Amniotic stem cell (primary cell): ENCODE results near the gene OR2T29.
"Not testable (repeated sequence)": the region's sequence is repeated elsewhere in the genome, so short reads cannot be mapped to it uniquely, and the experiment has no call there.

Experiments used
- DNase-seq: peaks from one replicate; lab custom pipeline; 2025; lab: John Stamatoyannopoulos, UW

OR2T29 gene, protein sequence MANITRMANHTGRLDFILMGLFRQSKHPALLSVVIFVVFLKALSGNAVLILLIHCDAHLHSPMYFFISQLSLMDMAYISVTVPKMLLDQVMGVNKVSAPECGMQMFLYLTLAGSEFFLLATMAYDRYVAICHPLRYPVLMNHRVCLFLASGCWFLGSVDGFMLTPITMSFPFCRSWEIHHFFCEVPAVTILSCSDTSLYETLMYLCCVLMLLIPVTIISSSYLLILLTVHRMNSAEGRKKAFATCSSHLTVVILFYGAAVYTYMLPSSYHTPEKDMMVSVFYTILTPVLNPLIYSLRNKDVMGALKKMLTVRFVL

GRCh38 chr1:248562672-248563071 is at the start of gene OR2T29:
OR2T29 (minus strand) TSS chr1:248562772; CDS start chr1:248559491, 3,281 bp downstream.
- DNase-seq: not testable (repeated sequence)

GRCh38 chr1:248611883-248612414 is 49.4 kb upstream of the OR2T29 start:
- no peak for DNase-seq

DNA sequence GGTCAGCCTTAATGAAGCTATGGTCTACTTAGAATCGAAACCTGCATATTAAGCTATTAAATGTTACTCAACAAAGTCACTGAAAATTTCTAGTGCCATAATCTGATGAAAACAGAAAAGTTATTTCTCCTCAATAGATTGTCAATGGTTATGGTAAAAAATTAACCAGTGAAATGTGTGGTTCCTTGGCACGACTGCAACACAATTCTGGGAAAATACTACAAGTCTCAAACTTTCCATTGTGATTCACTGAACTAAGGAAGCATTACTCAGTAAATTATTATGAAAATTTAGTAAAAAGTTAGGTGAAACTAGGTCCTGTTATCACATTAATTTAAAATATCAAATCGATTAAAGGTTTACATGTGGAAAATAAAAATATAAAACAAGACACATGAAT is 47.7 kb upstream of the OR2T29 start:
- no peak for DNase-seq

DNA sequence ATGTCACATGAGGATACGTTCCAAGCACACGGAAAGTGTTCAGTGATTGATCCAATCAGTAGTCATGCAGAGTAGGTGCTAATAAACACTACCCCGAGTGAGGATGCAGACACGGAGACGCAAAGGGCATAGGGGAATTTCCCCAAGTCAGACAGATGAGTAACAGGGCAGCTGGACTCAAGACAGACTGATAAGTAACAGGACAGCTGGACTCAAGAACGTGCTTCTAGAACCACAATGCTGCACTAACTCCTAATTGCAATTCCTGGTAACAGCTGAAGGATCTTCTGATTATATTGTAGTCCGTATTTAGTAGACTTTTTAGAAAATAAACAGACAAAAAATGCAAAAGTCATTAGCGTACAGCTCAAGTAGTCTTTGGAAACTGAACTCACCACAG is 36.8 kb upstream of the OR2T29 start:
- no peak for DNase-seq

DNA sequence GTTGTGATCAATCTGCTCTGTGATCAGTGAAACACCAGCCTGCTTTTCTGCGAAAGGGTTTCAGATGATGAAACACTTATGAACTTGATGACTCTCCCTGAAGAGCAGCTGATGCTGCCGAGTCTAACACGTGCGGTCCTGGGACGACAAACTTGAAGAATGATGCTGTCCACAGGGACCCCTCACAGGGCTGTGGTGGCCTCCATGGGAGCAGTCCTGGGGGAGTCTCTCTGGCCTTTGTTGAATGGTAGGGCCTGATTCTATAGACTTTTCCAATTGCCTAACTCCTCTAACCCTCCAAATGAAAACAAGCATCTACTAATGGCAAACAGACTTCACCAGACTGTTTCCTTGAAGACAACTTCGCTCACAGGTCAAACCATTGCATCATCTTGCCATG is 35.0 kb upstream of the OR2T29 start, which contains the start of gene OR2T10:
Gene OR2T10, minus strand, starts transcription at position 112 of the 400 bp plus-strand sequence. CDS start 3,932 bp downstream, outside the sequence.
- DNase-seq: no peak

GRCh38 chr1:248596615-248597014 is 34.0 kb upstream of the OR2T29 start:
- no peak for DNase-seq

DNA sequence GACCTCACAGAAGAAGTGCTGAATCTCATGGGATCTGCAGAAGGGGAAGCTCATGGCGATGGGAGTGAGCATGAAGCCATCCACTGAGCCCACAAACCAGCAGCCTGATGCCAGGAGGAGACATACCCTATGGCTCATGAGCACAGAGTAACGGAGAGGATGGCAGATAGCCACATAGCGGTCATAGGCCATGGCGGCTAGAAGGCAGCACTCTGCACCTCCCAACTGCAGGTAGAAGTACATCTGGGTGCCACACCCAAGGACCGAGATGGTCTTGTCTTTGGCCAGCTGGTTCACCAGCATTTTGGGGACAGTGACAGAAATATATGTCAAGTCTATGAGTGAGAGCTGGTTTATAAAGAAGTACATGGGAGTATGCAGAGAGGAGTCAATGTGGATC is 30.7 kb upstream of the OR2T29 start:
- DNase-seq: no peak

DNA sequence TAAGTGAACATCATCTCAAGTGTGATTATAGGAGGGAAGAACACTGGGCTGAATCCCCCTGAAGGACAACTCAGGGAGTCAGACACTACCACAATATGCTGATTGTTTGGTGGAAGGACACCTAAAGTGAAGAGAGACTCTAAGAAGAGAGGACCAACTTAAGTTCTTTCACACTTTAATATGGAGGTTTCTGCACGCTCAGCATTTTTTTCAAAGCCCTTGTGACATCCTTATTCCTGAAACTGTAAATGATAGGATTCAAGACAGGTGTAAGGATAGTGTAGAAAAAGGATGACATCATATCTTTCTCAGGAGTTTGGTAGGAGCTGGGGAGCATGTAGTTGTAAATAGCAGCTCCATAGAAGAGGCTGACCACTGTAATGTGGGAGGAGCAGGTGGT is 30.1 kb upstream of the OR2T29 start:
- DNase-seq: no peak

GRCh38 chr1:248590055-248590454 is 27.5 kb upstream of the OR2T29 start:
- no peak for DNase-seq

DNA sequence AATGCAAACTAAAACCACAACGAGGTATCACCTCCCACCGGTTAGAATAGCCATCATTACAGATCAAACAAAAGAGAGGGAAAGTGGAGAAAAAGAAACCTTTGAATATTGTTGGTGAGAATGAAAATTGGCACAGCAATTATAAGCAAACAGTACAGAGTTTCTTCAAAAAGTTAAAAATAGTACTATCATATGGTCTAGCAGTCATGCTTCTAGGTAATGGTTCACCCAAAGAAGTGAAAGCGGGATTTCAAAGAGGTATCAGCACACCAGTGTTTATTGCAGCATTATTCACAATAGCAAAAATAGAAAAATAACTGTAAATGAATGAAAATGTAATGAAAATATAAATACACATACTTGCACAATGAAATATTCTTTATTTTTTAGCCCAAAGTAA is 26.8 kb upstream of the OR2T29 start:
- DNase-seq: no peak

- no peak for DNase-seq
These were observed 22.7 kb upstream of the OR2T29 start for GRCh38 chr1:248585266-248585665.

DNA sequence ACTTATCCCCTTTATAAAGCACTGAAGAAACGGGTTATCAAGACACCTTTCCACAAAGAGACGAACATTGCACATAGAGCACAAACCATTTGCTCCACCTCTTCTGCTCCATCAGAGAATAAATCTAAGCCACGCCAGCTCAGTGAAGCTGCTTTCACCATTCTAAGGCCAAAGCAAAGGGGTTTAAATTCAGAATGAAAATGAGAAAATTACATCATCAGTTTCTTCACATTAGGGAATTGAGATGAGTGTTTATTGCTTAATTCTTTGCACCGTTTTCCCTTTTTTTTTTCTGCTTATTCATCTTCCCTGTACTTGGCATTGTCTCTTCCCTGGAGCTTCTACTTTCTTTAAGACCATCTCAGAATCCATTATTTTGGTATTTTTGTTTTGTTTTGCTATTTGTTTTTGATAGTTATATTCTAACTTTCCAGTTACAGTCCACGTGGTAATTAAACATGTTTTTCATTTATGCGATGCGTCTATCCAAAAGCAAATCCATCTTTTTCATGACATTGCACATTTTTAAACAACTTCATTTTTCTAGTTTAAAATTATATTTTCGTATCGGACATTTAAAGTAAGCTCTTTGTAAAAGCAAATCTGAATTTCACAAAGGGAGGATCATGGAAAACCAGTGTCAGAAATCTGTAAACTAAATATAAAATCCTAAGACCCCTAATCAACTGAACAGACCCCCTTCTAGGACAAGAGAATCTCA is 13.8 kb upstream of the OR2T29 start:
- DNase-seq: no peak

GRCh38 chr1:248574657-248575056 is 12.1 kb upstream of the OR2T29 start, which contains the start of gene OR2T34:
OR2T34 (minus strand) TSS chr1:248574757; CDS start chr1:248574757, 0 bp downstream.
- not testable (repeated sequence) for DNase-seq

GRCh38 chr1:248573856-248574255 is 11.3 kb upstream of the OR2T29 start:
- not testable (repeated sequence) for DNase-seq

DNA sequence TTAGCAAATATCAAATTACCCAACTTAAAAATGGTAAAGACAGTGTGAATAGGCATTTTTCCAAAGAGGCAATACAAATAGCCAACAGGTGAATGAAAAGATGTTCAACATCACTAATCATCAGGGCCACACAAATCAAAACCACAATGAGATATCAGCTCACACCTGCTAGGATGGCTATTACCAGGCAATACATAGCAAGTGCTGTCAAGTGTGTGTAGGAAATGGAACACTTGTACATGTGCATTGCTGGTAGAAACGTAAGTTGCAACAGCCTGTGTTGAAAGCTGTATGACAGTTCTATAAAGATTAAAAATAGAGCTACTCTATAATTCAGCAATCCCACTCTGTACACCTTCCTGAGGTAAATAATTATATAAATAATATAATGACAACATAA is 9.5 kb upstream of the OR2T29 start:
- not testable (repeated sequence) for DNase-seq

DNA sequence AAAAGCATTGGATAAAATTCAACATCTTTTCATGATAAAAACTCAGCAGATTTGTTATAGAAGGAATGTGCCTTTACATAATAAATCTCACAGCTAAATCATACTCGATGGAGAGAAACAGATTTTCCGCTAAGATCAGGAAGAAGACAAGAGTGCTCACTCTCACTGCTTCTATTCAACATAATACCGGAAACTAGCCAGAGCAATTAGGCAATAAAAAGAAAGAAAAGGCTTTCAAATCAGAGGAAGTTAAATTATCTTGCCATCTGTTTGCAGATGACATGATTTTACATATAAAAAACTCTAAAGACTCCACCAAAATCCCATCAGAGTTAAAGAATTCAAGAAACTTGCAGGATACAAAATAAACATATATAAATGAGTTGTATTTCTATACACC is 8.2 kb upstream of the OR2T29 start:
- not testable (repeated sequence) for DNase-seq

GRCh38 chr1:248569049-248569448 is 6.5 kb upstream of the OR2T29 start:
- DNase-seq: not testable (repeated sequence)

- DNase-seq: not testable (repeated sequence)
These were observed 3.2 kb upstream of the OR2T29 start for GRCh38 chr1:248565530-248566373.

- not testable (repeated sequence) for DNase-seq
These were observed 11.5 kb downstream of the OR2T29 start for GRCh38 chr1:248551027-248551426.

DNA sequence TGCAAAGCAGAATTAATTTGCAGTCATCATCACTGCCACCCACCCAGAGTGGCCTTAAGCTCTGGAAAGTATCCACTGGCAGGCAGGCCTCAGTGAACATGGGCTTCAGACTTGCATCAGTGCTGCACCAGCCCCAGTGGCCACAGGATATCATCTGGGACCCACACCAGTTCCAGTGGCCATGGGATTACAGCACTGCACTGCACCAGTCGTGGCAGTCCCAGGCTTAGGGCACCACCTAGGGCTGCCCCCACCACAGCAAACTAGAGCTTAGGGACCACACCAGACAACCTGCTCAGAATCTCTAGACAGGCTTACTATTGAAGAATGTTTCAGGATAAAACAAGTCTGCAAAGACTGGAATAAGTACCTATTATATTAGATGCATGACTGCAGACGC is 15.2 kb downstream of the OR2T29 start:
- not testable (repeated sequence) for DNase-seq

DNA sequence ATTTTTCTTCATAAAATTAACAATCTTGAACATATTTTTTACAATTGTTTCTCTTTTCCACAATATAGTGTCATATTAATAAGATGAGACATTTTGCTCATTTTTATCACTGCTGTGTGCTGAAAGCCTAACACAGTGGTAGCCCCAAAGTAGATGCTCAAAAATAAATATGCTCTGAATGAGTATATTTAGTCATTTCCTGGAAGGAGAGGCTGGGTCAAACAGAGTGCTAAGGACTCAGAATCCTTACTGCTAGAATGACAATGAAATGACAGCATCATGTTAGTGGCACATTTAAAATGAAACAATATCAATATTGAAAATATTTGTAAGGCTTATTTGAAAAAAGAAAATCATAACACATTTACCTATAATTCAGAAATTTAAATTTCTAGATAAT is 25.1 kb downstream of the OR2T29 start:
- DNase-seq: not testable (repeated sequence)

DNA sequence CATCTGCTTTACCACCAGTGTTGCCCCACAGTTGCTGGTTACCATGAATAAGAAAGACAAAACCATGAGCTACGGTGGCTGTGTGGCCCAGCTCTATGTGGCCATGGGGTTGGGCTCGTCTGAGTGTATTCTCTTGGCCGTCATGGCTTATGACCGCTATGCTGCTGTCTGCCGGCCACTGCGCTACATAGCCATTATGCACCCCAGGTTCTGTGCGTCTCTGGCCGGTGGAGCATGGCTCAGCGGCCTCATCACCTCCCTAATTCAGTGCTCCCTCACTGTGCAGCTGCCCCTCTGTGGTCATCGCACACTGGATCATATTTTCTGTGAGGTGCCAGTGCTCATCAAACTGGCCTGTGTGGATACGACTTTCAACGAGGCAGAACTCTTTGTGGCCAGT is 40.7 kb downstream of the OR2T29 start:
- no peak for DNase-seq
